Heart left ventricle (tissue), 16 donors: Measurements from ENCODE around the gene LYPD1. TPM values are rescaled to one million over a fixed set of nuclear protein-coding genes. Genes with fewer than 3 reads are reported as not detected.

Experiments used
- ATAC-seq, 4 donors: fragments of 200-7000 bp; cut with Tn5 transposase; one replicate each; pipeline ENCODE4 v1.9.1; 2020 to 2022; ENCODE audit warnings: moderate library complexity in 4 of 4, mild to moderate bottlenecking in 3 of 4, moderate number of reproducible peaks in 1 of 4
- DNase-seq, 5 donors: peaks; one replicate each; pipeline ENCODE4 v3.0.0-alpha.2; 2020
- H3K27ac ChIP-seq, 12 donors: fragments of 200-600 bp; sonication (generic) in 4 of 12; one replicate each; pipeline versions ENCODE4 v1.5.0 to v1.8.0; 2016 to 2022; ENCODE audit warnings: mild to moderate bottlenecking in 2 of 12
- H3K27me3 ChIP-seq, 9 donors: fragments of 200-600 bp; sonication (generic) in 2 of 9; one replicate each; pipeline versions ENCODE4 v1.5.1 to v1.8.0; 2016 to 2022; ENCODE audit warnings: mild to moderate bottlenecking in 3 of 9
- H3K36me3 ChIP-seq, 9 donors: fragments of 200-600 bp; sonication (generic) in 2 of 9; one replicate each; pipeline versions ENCODE4 v1.5.0 to v1.8.0; 2018 to 2022; ENCODE audit warnings: mild to moderate bottlenecking in 2 of 9
- H3K4me1 ChIP-seq, 12 donors: fragments of 200-600 bp; sonication (generic) in 4 of 12; one replicate each; pipeline versions ENCODE4 v1.5.0 to v1.8.0; 2016 to 2022; ENCODE audit warnings: mild to moderate bottlenecking in 3 of 12
- H3K4me3 ChIP-seq, 12 donors: fragments of 200-600 bp; sonication (generic) in 4 of 12; one replicate each; pipeline versions ENCODE4 v1.5.0 to v1.8.0; 2017 to 2022; ENCODE audit warnings: mild to moderate bottlenecking in 9 of 12, moderate library complexity in 4 of 12
- H3K9me3 ChIP-seq, 12 donors: fragments of 200-600 bp; sonication (generic) in 4 of 12; one replicate each; pipeline versions ENCODE4 v1.5.0 to v1.8.0; 2016 to 2022; ENCODE audit warnings: mild to moderate bottlenecking in 1 of 12
- POLR2A ChIP-seq, 2 donors: fragments of 450-650 bp; IDR thresholded peaks; one replicate each; pipeline ENCODE4 v1.6.1; 2017; ENCODE audit warnings: antibody characterized with exemption in 2 of 2, mild to moderate bottlenecking in 2 of 2, moderate library complexity in 2 of 2
- WGBS, 4 donors: extraction: QIAGEN DNeasy Blood & Tissue Kit in 2 of 4; methylation state at CpG; one replicate each; pipeline versions ENCODE4 v1.1.5 to v1.1.7; 2013 to 2018; 5-methylcytosine and 5-hydroxymethylcytosine counted together
- intact Hi-C, 10 donors: fragments of 100-400 bp; cut with DNase I; formaldehyde crosslinking; loops; one replicate each; pipeline versions ENCODE4 v1.11.1 to v1.14.2; 2022
- polyA plus RNA-seq, 2 donors: library from polyadenylated mRNA; stranded (reverse); fragments of 200-250 nt; gene quantifications; one replicate each; pipeline ENCODE4 v1.2.3, GENCODE V29; 2013
- total RNA-seq, 9 donors: library from RNA; depleted of rRNA in 2 of 9; stranded (reverse); fragments of >200 nt in 2 of 9; fragmentation: NEBNext Ultra II Directional in 3 of 9; extraction: Animal tissue kit (Norgen Biotek cat#: 25700) in 3 of 9; gene quantifications; one replicate each; pipeline versions ENCODE4 v1.1.0 to v1.2.4, GENCODE V29; 2016 to 2023
- TF ChIP-seq, protein P1 (sequence below), 12 donors: fragments of 200-600 bp; sonication (generic) in 4 of 12; IDR thresholded peaks; one replicate each; pipeline versions ENCODE4 v1.5.0 to v1.8.0; 2018 to 2022; ENCODE audit warnings: antibody characterized with exemption in 12 of 12, mild to moderate bottlenecking in 5 of 12
- donor health status: ischemic (EF 13 %, LVEDD 7.1; RV severe dilation, severe dysfunction).
- donor health status: healthy with polysubstance abuse.
- donor health status: DM: no; HTN: yes; CAD: no.
- donor health status: DM: no; HTN: no; CAD: no.
- donor health status: ischemic (EF 25% LVEDD 6.9; RV normal size, moderate dysfunction).
- donor health status: ischemic (EF 25% LVEDD 5.7; RV mildly dilated, moderate dysfunction).
- donor health status: healthy.
- donor health status: DM: yes; HTN: yes; CAD: no.
- donor health status: ischemic (EF 35%, LVEDD 5.7; RV mildly dilated, moderate dysfunction).
- donor health status: nonischemic (EF 11% LVEDD 7.7; RV severe dilation, severe dysfunction).
- donor health status: DM: yes; HTN: yes; CAD: no.
- donor health status: PGD.
- donor health status: ischemic (EF 29% LVEDD 5.4; RV normal size, mild dysfunction).
- donor health status: nonischemic (EF 23%, LVEDD 6.1; RV moderate dilation, normal function).

The LYPD1 gene
- total and polyA plus RNA-seq, 11 donors: 0.15 to 1.8 (median 0.34) TPM; not detected in 3

DNA sequence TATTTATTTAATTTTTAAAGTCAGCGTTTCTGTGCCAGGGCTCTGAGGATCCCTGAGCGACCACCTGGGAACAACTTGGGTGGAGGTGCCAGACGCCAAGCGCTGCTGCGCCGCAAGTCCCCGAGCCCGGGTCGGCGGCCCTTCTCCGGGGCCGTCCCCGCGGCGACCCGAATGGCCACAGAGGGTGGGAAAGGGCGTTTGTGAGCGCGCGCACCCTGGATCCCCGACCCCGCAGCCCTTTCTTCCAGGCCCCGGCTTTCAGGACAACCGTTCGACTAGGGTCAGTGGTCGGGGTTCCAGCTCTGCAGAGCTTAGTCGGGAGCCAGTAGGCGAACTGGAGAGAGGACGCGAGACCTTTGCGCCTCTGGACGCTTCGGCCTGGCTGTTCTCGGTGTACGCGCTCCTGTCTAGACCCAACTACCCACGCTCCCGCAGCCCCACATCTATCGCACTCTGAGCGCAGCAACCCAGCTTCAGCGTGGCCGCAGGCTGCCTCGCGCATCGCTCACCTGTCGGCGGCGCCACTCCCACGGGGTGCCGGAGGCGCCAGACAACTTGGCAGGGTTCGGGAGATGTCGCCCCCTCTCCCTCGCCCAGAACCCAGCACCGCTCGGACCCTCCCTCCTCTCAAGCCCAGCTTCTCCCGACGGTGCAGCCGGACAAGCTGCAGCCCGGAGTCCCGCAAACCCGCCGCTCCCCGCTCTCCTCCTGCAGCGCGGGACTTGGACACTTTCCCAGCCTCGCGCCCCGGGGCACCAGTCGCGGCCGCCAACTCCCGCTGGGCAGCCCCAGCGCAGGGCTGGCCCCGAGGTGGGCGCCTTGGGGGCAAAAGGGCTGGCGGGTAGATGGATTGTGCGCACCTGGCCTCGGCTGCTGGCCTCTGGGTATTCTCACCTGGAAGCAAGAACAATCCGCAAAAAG lies 758 bp downstream of the LYPD1 start:
- Histone ChIP-seq H3K4me1 (peaks cover 0 to 33% (median 17%) of the 10 kb centered on the region in 12 donors), H3K27ac (no peak overlapping the region), H3K9me3 (no peaks in the 10 kb centered on the region), H3K4me3 (peak overlapping the region; percentile 28 to 63 (median 52)), H3K36me3 (no peaks in the 10 kb centered on the region), H3K27me3 (peaks cover 15 to 63% (median 43%) of the 10 kb centered on the region in 9 donors)
- 1 to 3% (median 1%) methylated on average over 47 to 80 of the region's 80 CpGs for WGBS, 4 donors
- TF ChIP-seq, protein P1, sequence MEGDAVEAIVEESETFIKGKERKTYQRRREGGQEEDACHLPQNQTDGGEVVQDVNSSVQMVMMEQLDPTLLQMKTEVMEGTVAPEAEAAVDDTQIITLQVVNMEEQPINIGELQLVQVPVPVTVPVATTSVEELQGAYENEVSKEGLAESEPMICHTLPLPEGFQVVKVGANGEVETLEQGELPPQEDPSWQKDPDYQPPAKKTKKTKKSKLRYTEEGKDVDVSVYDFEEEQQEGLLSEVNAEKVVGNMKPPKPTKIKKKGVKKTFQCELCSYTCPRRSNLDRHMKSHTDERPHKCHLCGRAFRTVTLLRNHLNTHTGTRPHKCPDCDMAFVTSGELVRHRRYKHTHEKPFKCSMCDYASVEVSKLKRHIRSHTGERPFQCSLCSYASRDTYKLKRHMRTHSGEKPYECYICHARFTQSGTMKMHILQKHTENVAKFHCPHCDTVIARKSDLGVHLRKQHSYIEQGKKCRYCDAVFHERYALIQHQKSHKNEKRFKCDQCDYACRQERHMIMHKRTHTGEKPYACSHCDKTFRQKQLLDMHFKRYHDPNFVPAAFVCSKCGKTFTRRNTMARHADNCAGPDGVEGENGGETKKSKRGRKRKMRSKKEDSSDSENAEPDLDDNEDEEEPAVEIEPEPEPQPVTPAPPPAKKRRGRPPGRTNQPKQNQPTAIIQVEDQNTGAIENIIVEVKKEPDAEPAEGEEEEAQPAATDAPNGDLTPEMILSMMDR (IDR thresholded peaks at IDR 0.05): no peak
- TF ChIP-seq POLR2A (IDR thresholded peaks at IDR 0.05): no peak
- peak in 1 of 5 donors; percentile 19 for DNase-seq
- intact Hi-C loops: loop anchor here in 1 of 10 donors (10.0 kb wide), 1 partner anchor 496 kb away; no protein-coding TSS in a partner anchor
- peak in 2 of 4 donors; percentile 33 to 42 for ATAC-seq

DNA sequence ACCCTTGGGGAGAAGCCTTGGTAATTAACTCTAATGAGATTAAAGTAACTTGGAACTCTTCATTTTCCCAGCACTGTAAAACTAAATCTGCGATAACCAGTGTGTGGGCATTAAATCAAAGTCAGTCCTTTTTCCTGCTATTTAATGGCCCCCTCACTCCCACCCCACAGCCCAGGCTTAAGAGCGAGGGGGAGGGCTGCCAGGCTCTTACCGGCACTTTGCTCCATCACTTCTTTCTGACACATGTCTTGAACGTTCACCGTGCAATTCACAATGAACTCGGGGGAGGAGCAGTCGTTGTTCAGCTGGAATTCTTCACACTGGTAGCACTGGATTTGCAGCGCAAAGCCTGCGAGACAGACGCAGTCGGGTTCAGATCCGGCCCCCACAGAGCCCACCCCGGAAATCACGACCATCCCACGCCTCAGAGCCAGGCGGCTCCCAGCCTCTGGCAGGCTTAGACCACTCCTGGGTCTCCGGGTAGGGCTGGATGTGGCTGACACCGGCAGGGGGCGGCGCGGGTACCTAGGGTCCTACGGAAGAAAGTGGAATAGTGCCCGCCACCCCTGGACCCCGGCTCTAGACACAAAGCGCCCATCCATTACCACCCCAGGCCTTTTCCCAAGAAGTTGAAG lies 1.7 kb downstream of the LYPD1 start:
- Histone ChIP-seq H3K27me3 (peaks cover 15 to 63% (median 43%) of the 10 kb centered on the region in 9 donors), H3K36me3 (no peaks in the 10 kb centered on the region), H3K27ac (no peak overlapping the region), H3K9me3 (no peaks in the 10 kb centered on the region), H3K4me3 (peak overlapping the region in 9 of 12 donors; percentile 25 to 63 (median 53)), H3K4me1 (peaks cover 0 to 33% (median 17%) of the 10 kb centered on the region in 12 donors)
- ATAC-seq: peak in 2 of 4 donors; percentile 24 to 38
- no peak for TF ChIP-seq POLR2A (IDR thresholded peaks at IDR 0.05)
- TF ChIP-seq, protein P1 (IDR thresholded peaks at IDR 0.05): peak in 3 of 12 donors; percentile 10 to 30 (median 18)
- intact Hi-C loops: loop anchor here in 1 of 10 donors (10.0 kb wide), 1 partner anchor 496 kb away; no protein-coding TSS in a partner anchor
- WGBS, 4 donors: 8 to 11% (median 9%) methylated on average over 18 to 25 of the region's 25 CpGs
- DNase-seq: no peak

DNA sequence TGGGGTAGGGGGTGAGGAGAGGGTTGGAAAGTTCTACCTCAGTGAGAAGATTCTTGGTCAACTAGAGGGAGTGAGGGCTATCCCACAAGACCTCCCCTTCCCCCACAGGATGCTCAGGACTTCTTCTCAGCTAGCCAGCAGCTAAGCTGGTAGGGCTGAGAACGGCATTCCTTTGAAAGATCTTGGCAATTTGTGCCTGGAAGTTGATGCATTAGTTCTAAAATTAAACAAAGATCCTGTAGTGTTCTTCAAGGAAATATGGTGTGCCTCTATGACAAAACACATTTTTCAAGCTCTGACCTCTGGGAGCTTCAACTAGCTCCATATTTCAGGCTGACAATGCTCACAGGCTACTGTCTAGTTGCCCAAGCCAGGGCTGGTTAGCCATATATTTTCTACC lies 2.3 kb downstream of the LYPD1 start:
- WGBS, 4 donors: 52 to 77% (median 54%) methylated on average over 1 of the region's 1 CpG
- intact Hi-C loops: loop anchor here in 1 of 10 donors (10.0 kb wide), 1 partner anchor 497 kb away; no protein-coding TSS in a partner anchor
- TF ChIP-seq, protein P1 (IDR thresholded peaks at IDR 0.05): no peak
- TF ChIP-seq POLR2A (IDR thresholded peaks at IDR 0.05): no peak

More for the DNA sequence above, 2.3 kb downstream of the LYPD1 start:
- H3K36me3 ChIP-seq: no peaks in the 10 kb centered on the region
- no peak for ATAC-seq
- peaks cover 0 to 33% (median 17%) of the 10 kb centered on the region in 12 donors for H3K4me1 ChIP-seq
- H3K27me3 ChIP-seq: peaks cover 15 to 61% (median 43%) of the 10 kb centered on the region in 9 donors
- no peak overlapping the region for H3K4me3 ChIP-seq
- no peak for DNase-seq
- no peaks in the 10 kb centered on the region for H3K9me3 ChIP-seq
- no peak overlapping the region for H3K27ac ChIP-seq
